GM18517 (cell line): ENCODE measurements around the gene MPP3.

Source experiments
- ATAC-seq: cut with Tn5 transposase; IDR thresholded peaks from one replicate; pipeline ENCODE4 v1.9.1; 2021; ENCODE audit warnings: mild to moderate bottlenecking, moderate library complexity; ENCODE audit not compliant: unreplicated experiment

MPP3 gene

GRCh38 chr17:43754947-43755346 lies 78.0 kb downstream of the MPP3 start:
- no peak for ATAC-seq

GRCh38 chr17:43753493-43754129 lies 79.3 kb downstream of the MPP3 start:
- no peak for ATAC-seq
